ENCODE data around the gene SETDB1. TPM values are rescaled to one million over a fixed set of nuclear protein-coding genes. Genes with fewer than 3 reads are reported as not detected.
A peak's percentile ranks its signal among the peaks of the same experiment; 100 is the strongest.

SETDB1 gene
- total RNA-seq, 4 donors from 2014 or later: 23.7 to 32.9 (median 27.8) TPM

GRCh38 chr1:151002051-151002450, 75.9 kb downstream of the SETDB1 start:
- DNase-seq (ENCODE audit: low spot score) (no peak), ATAC-seq (ENCODE audit: low FRiP score) (no peak)
- no peak for TF ChIP-seq CTCF (IDR thresholded peaks at IDR 0.05)

DNA sequence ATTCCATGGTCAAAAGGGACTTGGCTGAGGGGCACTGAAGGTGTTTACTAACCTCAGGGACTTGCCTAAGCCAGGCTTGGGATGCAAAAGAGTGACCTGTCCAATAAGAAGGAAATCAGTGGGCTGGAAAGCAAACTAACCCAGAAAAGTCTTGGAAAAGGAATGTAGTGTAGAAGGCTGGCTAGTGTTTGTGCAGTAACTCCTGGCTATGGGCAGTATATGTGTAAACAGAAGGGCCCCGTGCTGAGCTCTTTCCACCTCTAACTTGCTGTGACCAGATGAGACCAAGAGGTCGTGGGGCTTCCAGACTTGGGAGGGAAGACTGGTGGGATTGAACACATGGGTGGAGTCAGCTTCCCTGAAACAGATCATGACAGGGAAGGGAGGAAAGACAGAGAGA, 76.4 kb downstream of the SETDB1 start:
- no peak for TF ChIP-seq CTCF (IDR thresholded peaks at IDR 0.05)
- ATAC-seq (ENCODE audit: low FRiP score) (no peak), DNase-seq (ENCODE audit: low spot score) (no peak)

GRCh38 chr1:151003180-151003579, 77.0 kb downstream of the SETDB1 start:
- no peak for TF ChIP-seq CTCF (IDR thresholded peaks at IDR 0.05)
- DNase-seq (ENCODE audit: low spot score) (no peak), ATAC-seq (ENCODE audit: low FRiP score) (no peak)

DNA sequence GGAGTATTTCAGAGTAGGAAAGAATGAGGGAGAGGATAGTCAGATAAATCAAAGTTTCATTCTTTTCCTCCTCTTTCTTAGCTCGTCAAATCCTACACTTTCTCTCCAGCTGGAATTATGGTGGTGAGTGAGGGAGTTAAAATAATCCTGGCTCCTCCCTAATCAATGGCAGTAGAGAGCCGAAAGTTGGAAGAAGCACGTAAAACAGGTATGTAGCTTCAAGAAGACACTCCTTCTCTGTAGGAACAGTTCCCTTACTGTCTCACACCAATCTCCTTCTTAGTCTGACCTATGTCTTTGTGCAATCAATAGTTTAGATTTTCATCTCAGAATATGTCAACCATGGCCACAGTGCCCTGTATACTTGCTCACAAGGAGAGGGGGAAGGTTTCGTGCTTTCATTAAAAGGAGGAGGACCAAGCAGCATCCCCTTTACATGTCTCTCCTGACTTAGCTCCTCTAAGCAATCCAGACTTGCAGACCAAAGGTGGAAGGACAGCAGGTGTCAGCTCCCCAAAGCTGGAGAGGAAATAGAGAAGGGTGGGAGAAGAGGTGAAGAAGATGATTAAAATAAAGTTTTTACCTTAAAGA, 79.7 kb downstream of the SETDB1 start:
- no peak for TF ChIP-seq CTCF (IDR thresholded peaks at IDR 0.05)
- DNase-seq (ENCODE audit: low spot score): no peak
- no peak for ATAC-seq (ENCODE audit: low FRiP score)

GRCh38 chr1:151006327-151007052, 80.3 kb downstream of the SETDB1 start, which contains the start of gene MINDY1:
Gene MINDY1, minus strand, starts transcription at chr1:151006902. Its CDS starts 4,285 bp downstream, at chr1:151002617.
- no peak for DNase-seq (ENCODE audit: low spot score)
- peak; percentile 58 for ATAC-seq (ENCODE audit: low FRiP score)
- TF ChIP-seq CTCF (IDR thresholded peaks at IDR 0.05): no peak

GRCh38 chr1:151007853-151008243, 81.7 kb downstream of the SETDB1 start:
- DNase-seq (ENCODE audit: low spot score): no peak
- ATAC-seq (ENCODE audit: low FRiP score): no peak
- TF ChIP-seq CTCF (IDR thresholded peaks at IDR 0.05): no peak

Data from omental fat pad (tissue), 4 donors.